Lower leg skin (tissue), 3 donors: ENCODE data around the gene AMBRA1.

ENCODE experiments used
- POLR2A ChIP-seq, 2 donors: fragments of 450-650 bp; IDR thresholded peaks; one replicate each; pipeline ENCODE4 v1.6.1; 2016 to 2017; ENCODE audit warnings: antibody characterized with exemption in 2 of 2, mild to moderate bottlenecking in 1 of 2, moderate library complexity in 1 of 2
- TF ChIP-seq, protein P1 (sequence below), 3 donors: fragments of 450-650 bp; IDR thresholded peaks; one replicate each; pipeline ENCODE4 v1.5.1; 2016; ENCODE audit warnings: antibody characterized with exemption in 3 of 3, mild to moderate bottlenecking in 3 of 3, moderate library complexity in 2 of 3

- no peak for TF ChIP-seq POLR2A (IDR thresholded peaks at IDR 0.05)
- TF ChIP-seq, protein P1, sequence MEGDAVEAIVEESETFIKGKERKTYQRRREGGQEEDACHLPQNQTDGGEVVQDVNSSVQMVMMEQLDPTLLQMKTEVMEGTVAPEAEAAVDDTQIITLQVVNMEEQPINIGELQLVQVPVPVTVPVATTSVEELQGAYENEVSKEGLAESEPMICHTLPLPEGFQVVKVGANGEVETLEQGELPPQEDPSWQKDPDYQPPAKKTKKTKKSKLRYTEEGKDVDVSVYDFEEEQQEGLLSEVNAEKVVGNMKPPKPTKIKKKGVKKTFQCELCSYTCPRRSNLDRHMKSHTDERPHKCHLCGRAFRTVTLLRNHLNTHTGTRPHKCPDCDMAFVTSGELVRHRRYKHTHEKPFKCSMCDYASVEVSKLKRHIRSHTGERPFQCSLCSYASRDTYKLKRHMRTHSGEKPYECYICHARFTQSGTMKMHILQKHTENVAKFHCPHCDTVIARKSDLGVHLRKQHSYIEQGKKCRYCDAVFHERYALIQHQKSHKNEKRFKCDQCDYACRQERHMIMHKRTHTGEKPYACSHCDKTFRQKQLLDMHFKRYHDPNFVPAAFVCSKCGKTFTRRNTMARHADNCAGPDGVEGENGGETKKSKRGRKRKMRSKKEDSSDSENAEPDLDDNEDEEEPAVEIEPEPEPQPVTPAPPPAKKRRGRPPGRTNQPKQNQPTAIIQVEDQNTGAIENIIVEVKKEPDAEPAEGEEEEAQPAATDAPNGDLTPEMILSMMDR (IDR thresholded peaks at IDR 0.05) = no peak
Measured at GRCh38 chr11:46511342-46511741, 82.5 kb downstream of the AMBRA1 start.
